Upper lobe of left lung (tissue), 4 donors: Measurements from ENCODE around the gene AUP1.

Source experiments
- CTCF ChIP-seq, 6 experiments: fragments of 450-650 bp in 4 of 6; fragments of 200-600 bp in 2 of 6; sonication (generic) in 2 of 6; IDR thresholded peaks; one replicate each; pipeline ENCODE4 v1.5.1; 2016 to 2019; ENCODE audit warnings: antibody characterized with exemption in 6 of 6
- EP300 ChIP-seq, 4 donors: sonication (generic); formaldehyde crosslinking; IDR thresholded peaks; one replicate each; pipeline ENCODE4 v1.5.1; 2017; ENCODE audit warnings: antibody characterized with exemption in 4 of 4, control low read depth in 2 of 4
- POLR2A ChIP-seq, 4 donors: fragments of 450-650 bp; IDR thresholded peaks; one replicate each; pipeline ENCODE4 v1.5.1; 2016 to 2017; ENCODE audit warnings: antibody characterized with exemption in 4 of 4, mild to moderate bottlenecking in 2 of 4
- POLR2AphosphoS5 ChIP-seq, 2 donors: sonication (generic); formaldehyde crosslinking; IDR thresholded peaks; one replicate each; pipeline ENCODE4 v1.5.1; 2017; ENCODE audit warnings: antibody characterized with exemption in 2 of 2

- TF ChIP-seq POLR2A (IDR thresholded peaks at IDR 0.05) = no peak
- no peak for TF ChIP-seq CTCF (IDR thresholded peaks at IDR 0.05)
- no peak for TF ChIP-seq POLR2AphosphoS5 (IDR thresholded peaks at IDR 0.05)
- no peak for TF ChIP-seq EP300 (IDR thresholded peaks at IDR 0.05)
Measured at GRCh38 chr2:74531666-74532065, 2.2 kb upstream of the AUP1 start.
